ENCODE results near the gene RPL36. TPM values are rescaled to one million over a fixed set of nuclear protein-coding genes. Genes with fewer than 3 reads are reported as not detected.

The RPL36 gene
- total RNA-seq, 4 donors from 2014 or later: 87.9 to 636 (median 329) TPM

GRCh38 chr19:5705552-5705951 lies 15.5 kb downstream of the RPL36 start:
- H3K9me3 ChIP-seq: no peaks in the 10 kb centered on the region
- no peaks in the 10 kb centered on the region for H3K27me3 ChIP-seq
- in situ Hi-C loops (cut with MboI; ENCODE audit: low pct_ligation_motif_present in 1 of 4, low pct_unique_long_range_greater_than_20kb in 1 of 4, low sequenced_read_pairs in 3 of 4): no loop called here
- no peak overlapping the region for H3K27ac ChIP-seq
- intact Hi-C loops (cut with DNase I; ENCODE audit: low total_unique reads): no loop called here
- TF ChIP-seq POLR2AphosphoS5 (IDR thresholded peaks at IDR 0.05): no peak
- no peaks in the 10 kb centered on the region for H3K4me1 ChIP-seq
- H3K4me3 ChIP-seq: no peak overlapping the region
- no peak for DNase-seq
- H3K36me3 ChIP-seq: peaks cover 0 to 32% (median 10%) of the 10 kb centered on the region in 4 donors
- WGBS, 2 donors (ENCODE audit: low coverage in 1 of 2): 90 to 100% methylated on average over 1 to 16 of the region's 16 CpGs

DNA sequence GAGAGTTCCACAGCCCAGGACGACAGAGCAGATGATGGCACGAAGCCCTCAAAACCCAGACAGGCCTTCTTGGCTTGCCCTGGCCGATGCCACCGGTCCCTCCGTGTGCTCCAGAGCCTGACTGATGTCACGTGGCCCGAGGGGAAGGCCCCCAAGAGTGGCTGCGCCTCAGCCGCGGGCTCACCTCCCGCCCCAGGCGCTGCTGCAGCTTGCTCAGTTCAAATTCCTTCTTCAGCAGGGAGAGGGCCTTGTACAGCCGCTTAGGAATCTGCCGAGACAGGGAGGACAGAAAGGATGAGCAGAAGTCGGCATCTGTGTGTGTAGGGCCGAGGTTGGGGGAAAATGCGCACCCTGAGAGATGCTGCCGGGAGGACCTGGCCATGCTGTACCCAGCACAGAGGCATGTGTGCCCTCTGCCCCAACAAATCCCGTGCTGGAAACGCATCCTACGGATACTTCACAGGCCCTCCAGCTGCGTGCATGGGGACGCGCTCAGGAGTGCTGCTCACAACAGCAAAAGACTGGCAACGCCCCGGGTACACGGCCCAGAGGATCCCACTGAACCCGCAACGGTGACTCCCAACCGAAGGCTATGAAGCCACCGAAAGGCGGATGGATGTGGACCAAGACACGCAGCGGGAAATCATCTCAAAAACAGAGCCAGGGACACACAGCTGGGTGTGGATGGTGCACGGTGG lies 16.9 kb downstream of the RPL36 start:
- H3K9me3 ChIP-seq: no peaks in the 10 kb centered on the region
- H3K36me3 ChIP-seq: peaks cover 0 to 47% (median 17%) of the 10 kb centered on the region in 4 donors
- intact Hi-C loops (cut with DNase I; ENCODE audit: low total_unique reads): no loop called here
- DNase-seq: no peak
- in situ Hi-C loops (cut with MboI; ENCODE audit: low pct_ligation_motif_present in 1 of 4, low pct_unique_long_range_greater_than_20kb in 1 of 4, low sequenced_read_pairs in 3 of 4): no loop called here
- H3K4me1 ChIP-seq: no peaks in the 10 kb centered on the region
- no peak overlapping the region for H3K4me3 ChIP-seq
- TF ChIP-seq POLR2A (IDR thresholded peaks at IDR 0.05) (no peak), EP300 (IDR thresholded peaks at IDR 0.05; ENCODE audit: low read depth) (no peak), POLR2AphosphoS5 (IDR thresholded peaks at IDR 0.05) (no peak)
- TF ChIP-seq, protein P1, sequence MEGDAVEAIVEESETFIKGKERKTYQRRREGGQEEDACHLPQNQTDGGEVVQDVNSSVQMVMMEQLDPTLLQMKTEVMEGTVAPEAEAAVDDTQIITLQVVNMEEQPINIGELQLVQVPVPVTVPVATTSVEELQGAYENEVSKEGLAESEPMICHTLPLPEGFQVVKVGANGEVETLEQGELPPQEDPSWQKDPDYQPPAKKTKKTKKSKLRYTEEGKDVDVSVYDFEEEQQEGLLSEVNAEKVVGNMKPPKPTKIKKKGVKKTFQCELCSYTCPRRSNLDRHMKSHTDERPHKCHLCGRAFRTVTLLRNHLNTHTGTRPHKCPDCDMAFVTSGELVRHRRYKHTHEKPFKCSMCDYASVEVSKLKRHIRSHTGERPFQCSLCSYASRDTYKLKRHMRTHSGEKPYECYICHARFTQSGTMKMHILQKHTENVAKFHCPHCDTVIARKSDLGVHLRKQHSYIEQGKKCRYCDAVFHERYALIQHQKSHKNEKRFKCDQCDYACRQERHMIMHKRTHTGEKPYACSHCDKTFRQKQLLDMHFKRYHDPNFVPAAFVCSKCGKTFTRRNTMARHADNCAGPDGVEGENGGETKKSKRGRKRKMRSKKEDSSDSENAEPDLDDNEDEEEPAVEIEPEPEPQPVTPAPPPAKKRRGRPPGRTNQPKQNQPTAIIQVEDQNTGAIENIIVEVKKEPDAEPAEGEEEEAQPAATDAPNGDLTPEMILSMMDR (IDR thresholded peaks at IDR 0.05): no peak
- H3K27me3 ChIP-seq: no peaks in the 10 kb centered on the region
- 92% methylated on average over 35 of the region's 35 CpGs; no CpG with 5 or more reads in 1 of the 2 donors for WGBS, 2 donors (ENCODE audit: low coverage in 1 of 2)
- no peak overlapping the region for H3K27ac ChIP-seq

DNA sequence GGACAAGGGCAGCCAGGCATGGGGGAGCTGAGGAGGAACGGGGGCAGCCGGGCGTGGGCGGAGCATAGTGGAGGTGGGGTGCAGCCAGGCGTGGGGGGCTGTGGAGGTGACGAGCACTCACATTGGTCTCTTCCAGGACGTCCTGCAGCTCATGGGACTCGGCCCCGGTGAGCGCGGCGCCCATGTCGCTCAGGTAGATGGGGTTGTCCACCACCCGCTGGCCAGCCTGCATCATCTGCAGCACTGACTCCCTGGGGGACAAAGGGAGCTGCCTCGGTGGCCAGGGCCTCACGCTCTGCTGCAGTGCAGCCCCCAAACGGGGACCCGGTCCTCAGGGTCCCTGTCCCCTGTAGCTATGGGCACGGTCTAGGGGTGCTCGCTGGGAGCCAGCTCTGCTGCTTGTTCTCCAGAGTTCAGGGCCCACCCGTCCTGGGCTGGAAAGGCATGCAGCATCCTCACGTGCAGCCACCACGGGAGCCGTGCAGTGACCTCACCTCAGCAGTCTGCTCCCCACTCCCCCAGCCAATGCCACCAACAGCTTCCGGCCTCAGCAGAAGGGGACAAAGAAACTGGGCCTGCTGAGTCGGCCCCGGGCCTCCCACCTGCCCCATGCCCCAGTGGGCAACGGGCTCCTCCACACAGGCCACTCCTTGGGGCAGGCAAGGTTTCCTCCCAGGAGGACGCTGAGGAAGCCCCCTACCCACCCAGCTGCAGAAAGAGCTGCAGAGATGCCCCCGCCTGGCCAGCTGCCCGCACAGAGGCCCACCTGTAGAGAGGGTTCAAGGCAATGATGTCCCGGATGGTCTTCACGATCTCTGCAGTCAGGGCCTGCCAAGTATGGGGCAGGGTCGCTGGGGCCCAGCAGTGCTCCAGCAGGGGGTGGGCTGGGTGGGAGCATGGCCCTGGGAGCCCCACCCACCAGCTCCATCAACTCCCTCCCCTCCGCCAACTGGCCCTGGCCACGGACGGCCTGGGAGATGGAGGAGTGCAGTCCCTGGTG lies 17.8 kb downstream of the RPL36 start:
- Histone ChIP-seq H3K36me3 (peaks cover 0 to 55% (median 22%) of the 10 kb centered on the region in 4 donors), H3K27me3 (no peaks in the 10 kb centered on the region)
- intact Hi-C loops (cut with DNase I; ENCODE audit: low total_unique reads): no loop called here

GRCh38 chr19:5711025-5711424 lies 20.9 kb downstream of the RPL36 start:
- H3K4me3 ChIP-seq: no peak overlapping the region
- intact Hi-C loops (cut with DNase I; ENCODE audit: low total_unique reads) (no loop called here), in situ Hi-C loops (cut with MboI; ENCODE audit: low pct_ligation_motif_present in 1 of 4, low pct_unique_long_range_greater_than_20kb in 1 of 4, low sequenced_read_pairs in 3 of 4) (no loop called here)
- H3K36me3 ChIP-seq: peaks cover 0 to 46% (median 20%) of the 10 kb centered on the region in 4 donors
- no peak overlapping the region for H3K27ac ChIP-seq
- H3K27me3 ChIP-seq: no peaks in the 10 kb centered on the region
- no peaks in the 10 kb centered on the region for H3K9me3 ChIP-seq
- TF ChIP-seq, protein P1 (IDR thresholded peaks at IDR 0.05): no peak
- no peak for TF ChIP-seq POLR2A (IDR thresholded peaks at IDR 0.05)
- TF ChIP-seq EP300 (IDR thresholded peaks at IDR 0.05; ENCODE audit: low read depth): no peak
- 86% methylated on average over 8 of the region's 8 CpGs; no CpG with 5 or more reads in 1 of the 2 donors for WGBS, 2 donors (ENCODE audit: low coverage in 1 of 2)
- H3K4me1 ChIP-seq: no peaks in the 10 kb centered on the region
- DNase-seq: no peak

More for the DNA sequence above, 17.8 kb downstream of the RPL36 start:
- Histone ChIP-seq H3K9me3 (no peaks in the 10 kb centered on the region), H3K4me1 (no peaks in the 10 kb centered on the region), H3K4me3 (no peak overlapping the region), H3K27ac (no peak overlapping the region)
- 80 to 89% methylated on average over 4 to 29 of the region's 37 CpGs for WGBS, 2 donors (ENCODE audit: low coverage in 1 of 2)
- in situ Hi-C loops (cut with MboI; ENCODE audit: low pct_ligation_motif_present in 1 of 4, low pct_unique_long_range_greater_than_20kb in 1 of 4, low sequenced_read_pairs in 3 of 4): no loop called here
- no peak for DNase-seq
- TF ChIP-seq, protein P1 (IDR thresholded peaks at IDR 0.05): no peak
- no peak for TF ChIP-seq EP300 (IDR thresholded peaks at IDR 0.05; ENCODE audit: low read depth)
- no peak for TF ChIP-seq POLR2AphosphoS5 (IDR thresholded peaks at IDR 0.05)
- TF ChIP-seq POLR2A (IDR thresholded peaks at IDR 0.05): no peak

All from transverse colon (tissue), 4 donors.